Stimulated activated naive CD4-positive, alpha-beta T cell treated with Interleukin-2 at 50 U/mL for 16 hours (primary cell): Measurements from ENCODE around the gene CAMK2N2.

Experiments
- DNase-seq: peaks from one replicate; lab custom pipeline; 2025; lab: John Stamatoyannopoulos, UW

Gene CAMK2N2

DNA sequence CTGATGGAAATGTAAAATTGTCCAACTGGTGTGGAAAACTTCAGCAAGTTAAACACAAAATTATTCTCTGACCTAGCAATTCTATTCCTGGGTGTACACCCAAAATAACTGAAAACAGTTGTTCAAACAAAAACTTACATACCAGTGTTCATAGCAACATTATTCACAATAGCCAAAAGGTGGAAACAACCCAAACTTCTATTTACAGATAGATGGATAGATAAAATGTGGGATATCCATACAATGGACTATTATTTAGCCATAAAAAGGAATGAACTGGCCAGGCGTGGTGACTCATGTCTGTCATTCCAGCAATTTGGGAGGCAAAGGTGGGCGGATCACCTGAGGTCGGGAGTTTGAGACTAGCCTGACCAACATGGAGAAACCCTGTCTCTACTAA, 38.8 kb downstream of the CAMK2N2 start:
- no peak for DNase-seq

DNA sequence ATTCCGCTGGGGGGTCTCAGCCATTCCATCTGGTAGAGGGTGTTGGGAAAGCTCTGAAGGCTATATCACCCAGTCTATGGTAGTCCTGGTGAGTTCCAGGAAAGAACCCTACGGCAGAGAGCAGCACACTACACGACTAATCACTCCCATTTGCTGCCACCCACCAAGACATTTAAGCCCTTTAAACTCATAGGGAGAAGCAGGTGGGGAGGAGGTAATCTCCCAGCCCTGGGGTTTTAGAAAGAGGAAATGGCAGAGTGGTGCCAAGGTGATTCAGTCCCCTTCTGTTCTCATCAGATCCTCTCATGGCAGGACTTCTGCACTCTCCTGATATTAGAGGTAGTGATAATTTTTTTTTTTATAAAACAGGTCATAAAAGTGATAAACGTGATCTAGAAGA, 42.5 kb downstream of the CAMK2N2 start:
- DNase-seq, result no peak

DNA sequence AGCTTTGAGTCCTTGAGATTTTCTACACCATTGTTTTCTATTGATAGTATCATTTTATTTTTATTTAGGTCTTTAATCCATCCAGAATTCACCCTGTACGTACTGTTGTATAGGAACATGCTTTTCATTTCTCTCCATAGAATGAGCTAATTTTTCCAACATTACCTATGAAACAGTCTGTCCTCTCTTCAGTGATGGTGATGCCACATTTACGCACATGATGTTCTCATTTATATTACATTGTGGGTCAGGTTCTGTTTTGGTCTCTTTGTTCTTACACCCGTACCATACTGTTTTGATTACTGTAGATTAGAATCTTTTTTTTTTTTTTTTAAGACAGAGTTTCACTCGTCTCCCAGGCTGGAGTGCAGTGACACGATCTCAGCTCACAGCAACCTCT, 49.6 kb downstream of the CAMK2N2 start:
- no peak for DNase-seq

DNA sequence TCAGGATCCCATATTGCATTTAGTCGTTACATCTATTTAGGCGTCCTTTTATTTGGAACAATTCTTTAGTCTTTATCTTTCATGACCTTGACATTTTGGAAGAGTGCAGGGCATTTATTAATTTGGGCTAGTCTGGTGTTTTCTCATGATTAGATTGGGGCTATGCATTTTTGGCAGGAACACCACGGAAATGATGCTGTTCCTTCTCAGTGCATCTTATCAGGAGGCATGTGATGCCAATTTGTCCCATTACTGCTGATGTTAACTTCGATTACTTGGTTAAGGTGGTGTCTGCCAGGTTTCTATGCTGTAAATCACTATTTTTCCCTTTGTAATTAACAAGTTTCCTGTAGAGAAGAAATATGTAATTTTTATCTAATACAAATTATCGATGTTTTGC, 50.1 kb downstream of the CAMK2N2 start:
- no peak for DNase-seq
